ENCODE data around the gene MGST2. TPM values are rescaled to one million over a fixed set of nuclear protein-coding genes. Genes with fewer than 3 reads are reported as not detected.

The MGST2 gene
- total RNA-seq, 1 experiment from 2014 or later: 14.9 TPM

GRCh38 chr4:139686988-139687387, 21.4 kb downstream of the MGST2 start (continued):
- no peak for TF ChIP-seq ZBTB43 (CRISPR knock-in tag; IDR thresholded peaks at IDR 0.05)
- no peak for TF ChIP-seq CBFB (CRISPR knock-in tag; IDR thresholded peaks at IDR 0.05; ENCODE audit: low read depth)
- no peak for TF ChIP-seq PREB (CRISPR knock-in tag; IDR thresholded peaks at IDR 0.05; ENCODE audit: borderline replicate concordance)
- no peak for TF ChIP-seq NFATC4 (CRISPR knock-in tag; IDR thresholded peaks at IDR 0.05)

GRCh38 chr4:139689093-139689722, 23.6 kb downstream of the MGST2 start:
- ATAC-seq: no peak
- no peak overlapping the region for H3K4me3 Mint-ChIP-seq
- CTCF ChIA-PET: interaction anchor here (0.8 to 2.2 kb wide), 3 partner anchors 8 to 32 kb away, joined by 3 to 6 read pairs (median 4); no protein-coding TSS in a partner anchor
- DNase-seq (ENCODE audit: low spot score): no peak
- H3K27me3 Mint-ChIP-seq (ENCODE audit: low read depth): peaks cover 2% of the 10 kb centered on the region; the same call in 1 of the 2 replicates
- no peak overlapping the region for H3K27ac Mint-ChIP-seq
- no peaks in the 10 kb centered on the region; the same call in 1 of the 2 replicates for H3K9me3 Mint-ChIP-seq
- TF ChIP-seq JUN (CRISPR knock-in tag; IDR thresholded peaks at IDR 0.05) (no peak), GABPB1 (CRISPR knock-in tag; IDR thresholded peaks at IDR 0.05) (peak; percentile 72)
- H3K4me1 Mint-ChIP-seq: no peaks in the 10 kb centered on the region
- H3K36me3 Mint-ChIP-seq: peaks cover 8% of the 10 kb centered on the region; the same call in 1 of the 2 replicates
- POLR2A ChIA-PET: interaction anchor here (0.7 kb wide), 2 partner anchors 145 to 788 kb away, joined by 3 read pairs; no protein-coding TSS in a partner anchor

GRCh38 chr4:139690419-139690818, 24.8 kb downstream of the MGST2 start:
- Mint-ChIP-seq H3K27ac (no peak overlapping the region), H3K4me3 (no peak overlapping the region), H3K9me3 (no peaks in the 10 kb centered on the region), H3K27me3 (ENCODE audit: low read depth) (peaks cover 2% of the 10 kb centered on the region; the same call in 1 of the 2 replicates), H3K4me1 (no peaks in the 10 kb centered on the region), H3K36me3 (no peaks in the 10 kb centered on the region)
- ChIA-PET POLR2A (no interaction called here), CTCF (interaction anchor here (1.3 to 2.4 kb wide), 2 partner anchors 25 to 71 kb away, joined by 3 to 8 read pairs; partner anchors contain the start of gene MGST2)
- no peak for ATAC-seq
- DNase-seq (ENCODE audit: low spot score): no peak
- TF ChIP-seq ZNF425 (CRISPR knock-in tag; conservative IDR thresholded peaks at IDR 0.05) (no peak), E2F4 (CRISPR knock-in tag; IDR thresholded peaks at IDR 0.05; ENCODE audit: borderline replicate concordance, low read depth) (no peak), ZNF263 (CRISPR knock-in tag; IDR thresholded peaks at IDR 0.05; ENCODE audit: low read depth) (no peak), IRF1 (CRISPR knock-in tag; IDR thresholded peaks at IDR 0.05) (no peak), MYBL2 (CRISPR knock-in tag; IDR thresholded peaks at IDR 0.05) (no peak), USF1 (CRISPR knock-in tag; IDR thresholded peaks at IDR 0.05) (no peak), CBFB (CRISPR knock-in tag; IDR thresholded peaks at IDR 0.05; ENCODE audit: low read depth) (no peak)
